Measurements from ENCODE around the gene OR4K13. TPM values are rescaled to one million over a fixed set of nuclear protein-coding genes. Genes with fewer than 3 reads are reported as not detected.

OR4K13 gene
- total RNA-seq, 1 donor from 2014 or later: not detected

GRCh38 chr14:20044243-20044642 lies 8.4 kb upstream of the OR4K13 start:
- Mint-ChIP-seq H3K9me3 (peaks cover 27% of the 10 kb centered on the region), H3K36me3 (no peaks in the 10 kb centered on the region)

GRCh38 chr14:20035449-20035848 lies 389 bp downstream of the OR4K13 start:
- peaks cover 36% of the 10 kb centered on the region for H3K9me3 ChIP-seq (ENCODE audit: low read depth)
- H3K4me1 ChIP-seq: no peaks in the 10 kb centered on the region
- Mint-ChIP-seq H3K27me3 (ENCODE audit: insufficient read depth, low read depth) (no peaks in the 10 kb centered on the region), H3K4me3 (no peak overlapping the region), H3K36me3 (no peaks in the 10 kb centered on the region), H3K9me3 (peaks cover 23% of the 10 kb centered on the region), H3K4me1 (no peaks in the 10 kb centered on the region), H3K27ac (no peak overlapping the region)
- no peak overlapping the region for H3K9ac ChIP-seq
- H3K36me3 ChIP-seq: no peaks in the 10 kb centered on the region
- H4K20me1 ChIP-seq (ENCODE audit: low read depth): no peaks in the 10 kb centered on the region
- H3K79me2 ChIP-seq (ENCODE audit: low read depth): no peaks in the 10 kb centered on the region
- H3K27ac ChIP-seq: no peak overlapping the region
- H3K4me2 ChIP-seq: no peak overlapping the region
- no peaks in the 10 kb centered on the region for H3F3A ChIP-seq (ENCODE audit: low read depth)
- H2AFZ ChIP-seq (replicated peaks): no peak overlapping the region
- TF ChIP-seq CTCF (IDR thresholded peaks at IDR 0.05) (no peak), EZH2 (IDR thresholded peaks at IDR 0.05) (no peak), EZH2phosphoT487 (IDR thresholded peaks at IDR 0.05) (no peak)
- no peak for DNase-seq (ENCODE audit: low spot score)
- H3K27me3 ChIP-seq: no peaks in the 10 kb centered on the region
- H3K4me3 ChIP-seq: no peak overlapping the region

More at GRCh38 chr14:20044243-20044642, 8.4 kb upstream of the OR4K13 start:
- no peak overlapping the region for H3K27ac ChIP-seq
- no peaks in the 10 kb centered on the region for H3K36me3 ChIP-seq
- no peaks in the 10 kb centered on the region for H3K4me1 ChIP-seq
- H3K4me1 Mint-ChIP-seq: no peaks in the 10 kb centered on the region
- DNase-seq (ENCODE audit: low spot score): no peak
- H3K4me2 ChIP-seq: no peak overlapping the region
- H3K9me3 ChIP-seq (ENCODE audit: low read depth): peaks cover 42% of the 10 kb centered on the region
- no peaks in the 10 kb centered on the region for H3K79me2 ChIP-seq (ENCODE audit: low read depth)
- TF ChIP-seq EZH2 (IDR thresholded peaks at IDR 0.05) (no peak), CTCF (IDR thresholded peaks at IDR 0.05) (no peak), EZH2phosphoT487 (IDR thresholded peaks at IDR 0.05) (no peak)
- no peak overlapping the region for H3K27ac Mint-ChIP-seq
- no peak overlapping the region for H3K4me3 ChIP-seq
- no peaks in the 10 kb centered on the region for H4K20me1 ChIP-seq (ENCODE audit: low read depth)
- H3K27me3 Mint-ChIP-seq (ENCODE audit: insufficient read depth, low read depth): no peaks in the 10 kb centered on the region
- no peaks in the 10 kb centered on the region for H3K27me3 ChIP-seq
- no peak overlapping the region for H2AFZ ChIP-seq (replicated peaks)
- H3K9ac ChIP-seq: no peak overlapping the region
- no peaks in the 10 kb centered on the region for H3F3A ChIP-seq (ENCODE audit: low read depth)
- H3K4me3 Mint-ChIP-seq: no peak overlapping the region

- Histone ChIP-seq H3K9ac (no peak overlapping the region), H2AFZ (replicated peaks) (no peak overlapping the region), H3K79me2 (ENCODE audit: low read depth) (no peaks in the 10 kb centered on the region), H3F3A (ENCODE audit: low read depth) (no peaks in the 10 kb centered on the region), H3K4me3 (no peak overlapping the region), H3K36me3 (no peaks in the 10 kb centered on the region), H3K27ac (no peak overlapping the region), H3K9me3 (ENCODE audit: low read depth) (peaks cover 64% of the 10 kb centered on the region), H3K27me3 (no peaks in the 10 kb centered on the region), H3K4me1 (no peaks in the 10 kb centered on the region), H4K20me1 (ENCODE audit: low read depth) (no peaks in the 10 kb centered on the region), H3K4me2 (no peak overlapping the region)
- Mint-ChIP-seq H3K4me1 (no peaks in the 10 kb centered on the region), H3K4me3 (no peak overlapping the region), H3K36me3 (no peaks in the 10 kb centered on the region), H3K27me3 (ENCODE audit: insufficient read depth, low read depth) (no peaks in the 10 kb centered on the region), H3K9me3 (peaks cover 37% of the 10 kb centered on the region), H3K27ac (no peak overlapping the region)
- DNase-seq (ENCODE audit: low spot score): no peak
- TF ChIP-seq EZH2 (IDR thresholded peaks at IDR 0.05): no peak
- no peak for TF ChIP-seq CTCF (IDR thresholded peaks at IDR 0.05)
- no peak for TF ChIP-seq EZH2phosphoT487 (IDR thresholded peaks at IDR 0.05)
Measured at GRCh38 chr14:20031058-20031457, 4.8 kb downstream of the OR4K13 start.

All from neural progenitor cell (in vitro differentiated cells).